IMR-90 (cell line): Measurements from ENCODE around the gene MYRFL. TPM values are rescaled to one million over a fixed set of nuclear protein-coding genes. Genes with fewer than 3 reads are reported as not detected.

Experiments
- ATAC-seq: fragments of 200-7000 bp; cut with Tn5 transposase; 2 replicates; pipeline ENCODE4 v1.9.1; 2020; ENCODE audit warnings: low read depth, mild to moderate bottlenecking, moderate library complexity
- BruUV-seq: library from RNA; stranded (reverse); fragments of 400-500 nt; replicated peaks from 2 replicates; lab custom pipeline; 2021; lab: Mats Ljungman, UMichigan
- CTCF ChIA-PET: fragments of 300-600 bp; formaldehyde crosslinking; extraction: SDS; loops from one replicate; lab custom pipeline; 2021; ENCODE audit warnings: antibody characterized with exemption; lab: Yijun Ruan, JAX
- POLR2A ChIA-PET: fragments of 300-600 bp; sonication (Branson Sonifier 250); formaldehyde crosslinking; loops from one replicate; lab custom pipeline; 2022; ENCODE audit warnings: antibody characterized with exemption; ENCODE audit not compliant: unreplicated experiment; lab: Charles Lee
- DNase-seq: peaks from one replicate; pipeline ENCODE4 v3.0.0; 2013
- H2AFZ ChIP-seq: replicated peaks from 2 replicates; pipeline ENCODE3; 2013; ENCODE audit warnings: low read length, mild to moderate bottlenecking; ENCODE audit not compliant: poor library complexity
- H2AK5ac ChIP-seq: 2 replicates; pipeline ENCODE4 v1.6.1; 2013; ENCODE audit warnings: low read depth, low read length, inconsistent platforms
- H2AK9ac ChIP-seq: replicated peaks from 2 replicates; pipeline ENCODE3; 2013; ENCODE audit warnings: mild to moderate bottlenecking, low read depth, low read length, moderate library complexity; ENCODE audit not compliant: poor library complexity
- H2BK120ac ChIP-seq: 2 replicates; pipeline ENCODE4 v1.6.1; 2013; ENCODE audit warnings: low read depth, low read length, inconsistent platforms
- H2BK15ac ChIP-seq: 3 replicates; pipeline ENCODE4 v1.6.1; 2013; ENCODE audit warnings: low read depth, low read length, inconsistent platforms
- H2BK20ac ChIP-seq: 2 replicates; pipeline ENCODE4 v1.6.1; 2013; ENCODE audit warnings: low read depth, mild to moderate bottlenecking, inconsistent platforms, low read length, moderate library complexity
- H2BK5ac ChIP-seq: 2 replicates; pipeline ENCODE4 v1.6.1; 2013; ENCODE audit warnings: mild to moderate bottlenecking, low read depth, low read length, inconsistent platforms; ENCODE audit not compliant: poor library complexity, severe bottlenecking
- H3K14ac ChIP-seq: replicated peaks from 2 replicates; pipeline ENCODE4 v1.6.1; 2013; ENCODE audit warnings: low read depth, low read length, inconsistent platforms
- H3K18ac ChIP-seq: 2 replicates; pipeline ENCODE4 v1.6.1; 2013; ENCODE audit warnings: low read depth, low read length, control low read depth
- H3K23ac ChIP-seq: 2 replicates; pipeline ENCODE4 v1.6.1; 2013; ENCODE audit warnings: low read depth, low read length, inconsistent platforms
- H3K27ac ChIP-seq: 2 replicates; pipeline ENCODE4 v1.5.1; 2013; ENCODE audit warnings: mild to moderate bottlenecking, control low read depth, low read length; ENCODE audit not compliant: insufficient read depth
- H3K27me3 ChIP-seq: 2 replicates; pipeline ENCODE4 v1.6.1; 2013; ENCODE audit warnings: low read length; ENCODE audit not compliant: control insufficient read depth, insufficient read depth
- H3K36me3 ChIP-seq: 2 replicates; pipeline ENCODE4 v1.6.1; 2013; ENCODE audit warnings: low read length, mixed read lengths; ENCODE audit not compliant: control insufficient read depth, insufficient read depth
- H3K4ac ChIP-seq: 2 replicates; pipeline ENCODE4 v1.6.1; 2013; ENCODE audit warnings: low read depth, low read length, inconsistent platforms
- H3K4me1 ChIP-seq: 2 replicates; pipeline ENCODE4 v1.6.1; 2013; ENCODE audit warnings: low read length, mixed read lengths; ENCODE audit not compliant: control insufficient read depth, insufficient read depth
- H3K4me2 ChIP-seq: 2 replicates; pipeline ENCODE4 v1.6.1; 2013; ENCODE audit warnings: low read depth, mild to moderate bottlenecking, control low read depth, low read length, moderate library complexity
- H3K4me3 ChIP-seq: 2 replicates; pipeline ENCODE4 v1.5.1; 2013; ENCODE audit warnings: low read depth, mild to moderate bottlenecking, control low read depth, low read length, moderate library complexity; ENCODE audit not compliant: insufficient read depth
- H3K56ac ChIP-seq: 2 replicates; pipeline ENCODE4 v1.6.1; 2013; ENCODE audit warnings: low read length, inconsistent platforms; ENCODE audit not compliant: insufficient read depth; ENCODE audit errors: extremely low read depth
- H3K79me1 ChIP-seq, 2 experiments: 2 replicates each; pipeline ENCODE4 v1.6.1; 2013; ENCODE audit warnings: low read length in 2 of 2, inconsistent platforms in 1 of 2, low read depth in 1 of 2
- H3K9ac ChIP-seq: 2 replicates; pipeline ENCODE4 v1.6.1; 2013; ENCODE audit warnings: low read depth, low read length, control low read depth
- H3K9me1 ChIP-seq: 2 replicates; pipeline ENCODE4 v1.6.1; 2013; ENCODE audit warnings: low read length, inconsistent platforms; ENCODE audit not compliant: insufficient read depth
- H3K9me3 ChIP-seq: 2 replicates; pipeline ENCODE4 v1.6.1; 2013; ENCODE audit warnings: low read length; ENCODE audit not compliant: control insufficient read depth, insufficient read depth
- H4K20me1 ChIP-seq: 2 replicates; pipeline ENCODE4 v1.6.1; 2013; ENCODE audit warnings: low read length, inconsistent platforms; ENCODE audit not compliant: insufficient read depth
- H4K5ac ChIP-seq: 2 replicates; pipeline ENCODE4 v1.6.1; 2013; ENCODE audit warnings: mild to moderate bottlenecking, low read depth, low read length, control low read depth
- H4K8ac ChIP-seq, 2 experiments: 2 replicates each; pipeline ENCODE4 v1.6.1; 2013; ENCODE audit warnings: low read depth in 2 of 2, low read length in 2 of 2, control low read depth in 1 of 2, inconsistent platforms in 1 of 2
- H4K91ac ChIP-seq: 2 replicates; pipeline ENCODE4 v1.6.1; 2013; ENCODE audit warnings: low read depth, low read length, inconsistent platforms; ENCODE audit not compliant: insufficient read depth
- CEBPB ChIP-seq: IDR thresholded peaks from 2 replicates; pipeline ENCODE4 v1.6.1; 2012; ENCODE audit warnings: low read depth, low read length, improper control_type of control experiment
- WGBS, 2 experiments: methylation state at CpG; one replicate each; pipeline versions ENCODE4 v1.1.5 to v1.1.7; 2013; ENCODE audit warnings: missing lambda C conversion rate in 2 of 2; ENCODE audit not compliant: insufficient read length in 1 of 2; ENCODE audit errors: extremely low coverage in 2 of 2; 5-methylcytosine and 5-hydroxymethylcytosine counted together
- dilution Hi-C: fragments of 300-500 bp; cut with HindIII; formaldehyde crosslinking; loops from one replicate; pipeline ENCODE4 v1.14.3; 2018; ENCODE audit warnings: low sequenced_read_pairs; ENCODE audit not compliant: unreplicated experiment
- in situ Hi-C: fragments of 300-500 bp; cut with MboI; formaldehyde crosslinking; loops from 3 replicates; pipeline ENCODE4 v1.14.3; 2019; ENCODE audit warnings: low sequenced_read_pairs, inconsistent platforms, mixed read lengths
- intact Hi-C: fragments of 100-400 bp; cut with micrococcal nuclease; formaldehyde crosslinking; loops from 2 replicates; pipeline ENCODE4 v1.10.0; 2022
- polyA plus RNA-seq, 3 experiments: library from polyadenylated mRNA; depleted of rRNA; stranded (reverse); fragments of >200 nt; gene quantifications; 2 replicates each; pipeline ENCODE4 v1.2.3, GENCODE V29; 2012; ENCODE audit warnings: low replicate concordance in 1 of 3
- total RNA-seq: library from RNA; depleted of rRNA; stranded (reverse); fragments of >200 nt; gene quantifications from 2 replicates; pipeline ENCODE4 v1.2.3, GENCODE V29; 2012
- TF ChIP-seq, protein P1 (sequence below): fragments of 150-350 bp; IDR thresholded peaks from 2 replicates; pipeline ENCODE4 v1.6.1; 2016; ENCODE audit warnings: low read depth, mild to moderate bottlenecking, low read length, moderate library complexity, borderline replicate concordance

The MYRFL gene
- total and polyA plus RNA-seq, 2 of the 4 experiments (the other 2 are of a cell fraction), result not detected

DNA sequence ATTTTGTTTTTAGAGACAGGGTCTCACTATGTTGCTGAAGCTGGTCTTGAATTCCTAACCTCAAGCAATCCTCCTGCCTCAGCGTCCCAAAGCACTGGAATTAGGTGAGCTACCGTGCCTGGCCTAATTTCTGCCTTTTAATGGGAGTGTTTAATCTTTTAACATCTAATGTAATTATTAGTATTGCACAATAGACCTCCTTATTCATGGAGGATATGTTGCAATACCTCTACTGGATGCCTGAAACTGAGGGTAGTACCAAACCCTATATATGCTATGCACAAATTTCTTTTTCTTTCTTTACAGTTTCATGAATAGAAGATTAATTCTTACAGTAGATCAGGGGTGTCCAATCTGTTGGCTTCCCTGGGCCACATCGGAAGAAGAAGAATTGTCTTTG lies 47.8 kb downstream of the MYRFL start:
- ChIA-PET CTCF (no interaction called here), POLR2A (no interaction called here)
- H4K91ac ChIP-seq, result no peak overlapping the region
- H4K20me1 ChIP-seq, result no peaks in the 10 kb centered on the region
- H3K27ac ChIP-seq, result no peak overlapping the region
- no peak overlapping the region for H4K8ac ChIP-seq
- peaks cover 4% of the 10 kb centered on the region; the same call in 1 of the 2 replicates for H3K27me3 ChIP-seq
- no peak overlapping the region for H3K23ac ChIP-seq
- peak; percentile 5 for DNase-seq
- H3K9ac ChIP-seq, result no peak overlapping the region
- no peak overlapping the region for H3K4ac ChIP-seq
- H3K36me3 ChIP-seq, result no peaks in the 10 kb centered on the region
- H3K14ac ChIP-seq, result no peak overlapping the region
- no peak overlapping the region for H3K4me3 ChIP-seq
- no peak overlapping the region for H2BK20ac ChIP-seq
- H2AK5ac ChIP-seq, result no peak overlapping the region
- no peaks in the 10 kb centered on the region for H3K4me1 ChIP-seq
- ATAC-seq, result no peak
- no peak overlapping the region for H2AFZ ChIP-seq
- no peak overlapping the region for H2AK9ac ChIP-seq
- H3K4me2 ChIP-seq, result no peak overlapping the region
- no peaks in the 10 kb centered on the region for H3K79me1 ChIP-seq
- intact Hi-C loops (no loop called here), dilution Hi-C loops (no loop called here), in situ Hi-C loops (no loop called here)
- no peak overlapping the region for H3K18ac ChIP-seq
- no peak overlapping the region for H3K56ac ChIP-seq
- H2BK5ac ChIP-seq, result no peak overlapping the region
- no TSS peak for BruUV-seq
- H4K5ac ChIP-seq, result no peak overlapping the region
- no CpG with 5 or more reads among the region's 3 CpGs for WGBS, 2 experiments
- H3K9me1 ChIP-seq, result 0 out of 2 replicates have a peak, but pooled peaks cover 2% of the 10 kb centered on the region
- H2BK120ac ChIP-seq, result no peak overlapping the region
- no peak overlapping the region for H2BK15ac ChIP-seq
- TF ChIP-seq, protein P1, sequence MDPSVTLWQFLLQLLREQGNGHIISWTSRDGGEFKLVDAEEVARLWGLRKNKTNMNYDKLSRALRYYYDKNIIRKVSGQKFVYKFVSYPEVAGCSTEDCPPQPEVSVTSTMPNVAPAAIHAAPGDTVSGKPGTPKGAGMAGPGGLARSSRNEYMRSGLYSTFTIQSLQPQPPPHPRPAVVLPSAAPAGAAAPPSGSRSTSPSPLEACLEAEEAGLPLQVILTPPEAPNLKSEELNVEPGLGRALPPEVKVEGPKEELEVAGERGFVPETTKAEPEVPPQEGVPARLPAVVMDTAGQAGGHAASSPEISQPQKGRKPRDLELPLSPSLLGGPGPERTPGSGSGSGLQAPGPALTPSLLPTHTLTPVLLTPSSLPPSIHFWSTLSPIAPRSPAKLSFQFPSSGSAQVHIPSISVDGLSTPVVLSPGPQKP, result no peak
- peak; percentile 97 for TF ChIP-seq CEBPB
- H3K9me3 ChIP-seq, result no peaks in the 10 kb centered on the region
